ENCODE data around the gene PRKG1. TPM values are rescaled to one million over a fixed set of nuclear protein-coding genes. Genes with fewer than 3 reads are reported as not detected.

The PRKG1 gene
- total and polyA plus RNA-seq, 2 of the 8 experiments (the other 6 are each of a cell fraction or from before 2014, with no cell fraction given), result 4.2 to 15.2 TPM

DNA sequence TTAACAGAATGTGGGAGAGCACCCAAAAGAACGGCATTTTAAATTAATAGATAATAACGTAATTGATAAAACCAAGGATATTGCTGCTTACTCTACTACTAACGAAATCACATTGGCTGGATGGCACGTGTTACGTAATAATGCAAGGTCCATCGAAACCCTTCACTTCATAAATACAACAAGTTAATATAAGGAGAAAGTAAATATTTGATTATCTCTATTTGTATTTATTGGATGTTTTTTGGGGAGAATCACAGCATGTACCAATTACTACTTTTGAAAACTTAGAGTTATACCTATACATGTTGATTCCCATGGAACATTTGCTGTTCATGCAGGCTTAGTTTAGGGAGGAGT is 1.6 kb downstream of the PRKG1 start:
- H3K36me3 ChIP-seq (ENCODE audit: control insufficient read depth in 2 of 4, insufficient read depth in 4 of 4, low read length in 3 of 4), result no peaks in the 10 kb centered on the region

More for the DNA sequence above, 1.6 kb downstream of the PRKG1 start:
- ChIA-PET CTCF (ENCODE audit: partially characterized antibody) (interaction anchor here (1.3 to 1.5 kb wide), 2 partner anchors 13 to 293 kb away, joined by 4 read pairs; no protein-coding TSS in a partner anchor), POLR2A (ENCODE audit: partially characterized antibody) (no interaction called here)
- H3K23ac ChIP-seq (ENCODE audit: insufficient read length), result no peak overlapping the region
- H3K79me1 ChIP-seq (ENCODE audit: low read depth, low read length), result no peaks in the 10 kb centered on the region
- 68% methylated on average over 6 of the region's 6 CpGs; no CpG with 5 or more reads in 1 of the 2 experiments for WGBS, 2 experiments (ENCODE audit: extremely low coverage in 1 of 2, insufficient coverage in 1 of 2, insufficient read length in 1 of 2, insufficient replicate concordance in 2 of 2, low coverage in 1 of 2, low lambda C conversion rate in 2 of 2, missing lambda C conversion rate in 1 of 2)
- peaks cover 4 to 28% (median 12%) of the 10 kb centered on the region in 4 experiments; a peak in 5 of 7 replicates for H3K4me1 ChIP-seq (replicated peaks in 1 of 4; ENCODE audit: control insufficient read depth in 3 of 4, insufficient read depth in 4 of 4, low read length in 3 of 4)
- no peak overlapping the region for H2AK5ac ChIP-seq (ENCODE audit: low read depth, low read length)
- H2BK12ac ChIP-seq (ENCODE audit: low read depth, low read length), result no peak overlapping the region
- no peak overlapping the region for H2AFZ ChIP-seq (ENCODE audit: low read length)
- no peaks in the 10 kb centered on the region for H3K9me3 ChIP-seq (ENCODE audit: insufficient read depth in 2 of 2, low read depth in 1 of 2, low read length in 1 of 2)
- H3K4ac ChIP-seq (replicated peaks; ENCODE audit: insufficient read length, low read depth, low read length), result no peak overlapping the region
- H2BK5ac ChIP-seq (ENCODE audit: low read depth, low read length), result no peak overlapping the region
- no peak overlapping the region for H4K5ac ChIP-seq (ENCODE audit: insufficient read length, low read depth, low read length)
- DNase-seq (ENCODE audit: low read depth in 1 of 2, low spot score in 2 of 2) (no peak), FAIRE-seq (no peak)
- H3K4me2 ChIP-seq (ENCODE audit: insufficient read depth in 1 of 2, low read depth in 2 of 2, low read length in 2 of 2), result peak overlapping the region; percentile 93 to 95; a peak in 3 of 4 replicates
- no peak overlapping the region for H3K56ac ChIP-seq (replicated peaks; ENCODE audit: insufficient read length, low read depth, low read length)
- no peak overlapping the region for H4K91ac ChIP-seq (replicated peaks; ENCODE audit: insufficient read length, low read length)
- no peak overlapping the region for H3K27ac ChIP-seq (ENCODE audit: low read depth, low read length)
- H3K18ac ChIP-seq (ENCODE audit: extremely low read depth, low read length), result no peak overlapping the region
- H3K4me3 ChIP-seq (ENCODE audit: extremely low read depth in 1 of 4, insufficient read depth in 2 of 4, low read depth in 3 of 4, low read length in 4 of 4), result peak overlapping the region; percentile 78 to 97 (median 90); a peak in 7 of 8 replicates
- H4K8ac ChIP-seq (ENCODE audit: extremely low read depth, insufficient read depth, low read length), result no peak overlapping the region
- H3K23me2 ChIP-seq (ENCODE audit: low read depth, low read length), result peaks cover 15% of the 10 kb centered on the region
- H2BK15ac ChIP-seq (ENCODE audit: low read length), result no peak overlapping the region
- H3K9ac ChIP-seq (replicated peaks in 1 of 4; ENCODE audit: extremely low read depth in 1 of 4, low read depth in 3 of 4, low read length in 3 of 4), result no peak overlapping the region
- 0 out of 7 replicates have a peak, but pooled peaks cover 0 to 2% (median 0%) of the 10 kb centered on the region in 4 experiments for H3K27me3 ChIP-seq (replicated peaks in 1 of 4; ENCODE audit: control insufficient read depth in 3 of 4, extremely low read depth in 1 of 4, insufficient read depth in 3 of 4, low read length in 3 of 4)
- H2BK120ac ChIP-seq (replicated peaks; ENCODE audit: low read depth, low read length), result no peak overlapping the region
- H2BK20ac ChIP-seq (ENCODE audit: low read length), result no peak overlapping the region
- TF ChIP-seq SUZ12 (IDR thresholded peaks at IDR 0.05; ENCODE audit: low read length), result no peak
- peak; percentile 82; the same call in 1 of the 2 replicates for TF ChIP-seq CEBPB (IDR thresholded peaks at IDR 0.05; ENCODE audit: low read depth, low read length)
- peaks cover 0 to 33% of the 10 kb centered on the region in 2 experiments; a peak in 2 of 4 replicates for H3K79me2 ChIP-seq (ENCODE audit: control insufficient read depth in 1 of 2, insufficient read depth in 2 of 2, low read length in 2 of 2)
- H3K14ac ChIP-seq (ENCODE audit: insufficient read length), result no peak overlapping the region
- H4K20me1 ChIP-seq (replicated peaks in 1 of 2; ENCODE audit: control insufficient read depth in 1 of 2, insufficient read depth in 2 of 2, low read length in 2 of 2), result no peaks in the 10 kb centered on the region

Measured in H1 (cell line).